ENCODE results near the gene SOX6. TPM values are rescaled to one million over a fixed set of nuclear protein-coding genes. Genes with fewer than 3 reads are reported as not detected.

Gene SOX6
- total RNA-seq, 1 donor from 2014 or later: 0.34 TPM

DNA sequence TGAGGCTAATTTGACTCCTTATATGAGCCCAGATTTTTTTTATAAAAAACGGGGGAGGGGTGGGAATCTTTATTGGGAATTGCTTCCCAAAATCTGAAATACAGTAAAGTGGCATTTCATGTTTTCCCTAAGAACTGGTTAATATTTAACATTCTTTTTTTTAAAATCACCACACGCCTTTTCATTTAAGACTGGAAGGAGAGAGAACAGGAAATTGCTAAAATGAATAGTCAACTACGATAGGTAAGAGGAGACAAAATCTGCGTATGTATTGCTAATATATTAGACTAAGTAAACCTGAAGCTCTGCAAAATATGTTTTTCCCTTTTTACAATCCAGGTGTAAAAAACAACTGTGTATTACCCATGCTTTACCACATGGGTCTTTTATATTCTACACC is 57.0 kb downstream of the SOX6 start:
- no peak overlapping the region for H3K27ac Mint-ChIP-seq
- no peaks in the 10 kb centered on the region for H3K36me3 Mint-ChIP-seq (ENCODE audit: low read depth)
- intact Hi-C loops (cut with micrococcal nuclease): no loop called here
- no peak overlapping the region for H3K4me3 Mint-ChIP-seq (ENCODE audit: low read depth)
- H3K27me3 Mint-ChIP-seq (ENCODE audit: low read depth): no peaks in the 10 kb centered on the region
- H3K9me3 Mint-ChIP-seq: no peaks in the 10 kb centered on the region
- H3K4me1 Mint-ChIP-seq (ENCODE audit: low read depth): no peaks in the 10 kb centered on the region
- DNase-seq (ENCODE audit: low spot score): no peak

DNA sequence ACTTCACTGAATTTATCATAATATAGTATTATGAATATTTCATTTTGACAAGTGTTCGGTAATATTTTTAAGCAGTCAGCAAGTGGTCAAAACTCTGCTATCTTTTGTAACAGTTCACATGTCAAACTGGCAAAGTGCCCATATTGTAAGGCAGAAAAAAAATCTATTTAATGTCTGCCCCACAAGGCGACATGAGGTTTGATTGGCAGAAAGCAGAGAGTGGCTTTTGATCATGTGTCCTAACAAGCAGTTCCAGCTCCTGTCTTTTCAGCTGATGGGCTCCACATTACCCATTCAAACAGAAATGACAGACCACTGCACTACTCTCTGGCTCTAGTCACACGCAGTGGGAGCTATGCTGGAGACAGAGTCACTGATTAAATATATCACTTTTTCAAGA is 59.0 kb downstream of the SOX6 start:
- intact Hi-C loops (cut with micrococcal nuclease): no loop called here
- no peak overlapping the region for H3K27ac Mint-ChIP-seq
- no peak for DNase-seq (ENCODE audit: low spot score)
- no peaks in the 10 kb centered on the region for H3K36me3 Mint-ChIP-seq (ENCODE audit: low read depth)
- H3K9me3 Mint-ChIP-seq: no peaks in the 10 kb centered on the region
- H3K4me1 Mint-ChIP-seq (ENCODE audit: low read depth): no peaks in the 10 kb centered on the region
- H3K27me3 Mint-ChIP-seq (ENCODE audit: low read depth): no peaks in the 10 kb centered on the region
- H3K4me3 Mint-ChIP-seq (ENCODE audit: low read depth): no peak overlapping the region

DNA sequence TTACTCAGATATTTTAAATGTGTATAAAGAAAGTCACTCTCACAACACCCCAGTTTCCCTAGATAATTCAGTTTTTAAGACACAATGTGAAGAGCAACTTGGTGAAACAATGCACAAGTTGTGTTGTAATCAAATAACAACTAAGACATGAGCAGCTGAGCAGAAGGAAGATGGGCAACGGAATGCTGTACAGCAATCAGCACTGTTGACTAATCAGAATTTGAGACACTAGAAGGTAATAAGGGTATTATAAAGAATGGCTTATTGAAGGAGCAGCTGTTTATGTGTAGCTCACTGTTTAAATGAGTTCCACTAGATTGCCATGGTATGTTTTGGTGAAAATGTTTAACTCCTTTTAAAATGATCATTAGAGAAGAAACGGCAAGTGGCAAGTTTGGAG is 60.1 kb downstream of the SOX6 start:
- H3K36me3 Mint-ChIP-seq (ENCODE audit: low read depth): no peaks in the 10 kb centered on the region
- DNase-seq (ENCODE audit: low spot score): no peak
- H3K27me3 Mint-ChIP-seq (ENCODE audit: low read depth): no peaks in the 10 kb centered on the region
- H3K9me3 Mint-ChIP-seq: no peaks in the 10 kb centered on the region
- intact Hi-C loops (cut with micrococcal nuclease): no loop called here
- H3K4me1 Mint-ChIP-seq (ENCODE audit: low read depth): no peaks in the 10 kb centered on the region
- no peak overlapping the region for H3K27ac Mint-ChIP-seq
- no peak overlapping the region for H3K4me3 Mint-ChIP-seq (ENCODE audit: low read depth)

DNA sequence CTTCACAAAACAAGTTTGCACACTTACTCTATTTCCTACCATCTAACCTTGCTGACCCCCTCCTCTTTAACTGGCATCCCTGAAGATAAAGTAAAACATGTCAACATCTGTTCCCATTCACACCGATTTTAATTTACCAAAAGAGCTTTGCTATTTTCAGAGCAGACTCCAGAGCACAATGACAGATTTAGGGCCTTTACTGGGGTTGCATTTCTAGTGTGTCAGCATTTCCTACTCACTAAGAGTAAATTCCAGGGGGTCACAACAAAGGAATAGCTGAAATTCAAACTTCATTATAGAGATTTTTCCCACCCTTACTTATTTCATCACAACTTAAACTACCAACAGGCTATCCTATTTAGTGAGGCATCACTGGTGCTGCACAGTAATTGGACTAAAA is 60.8 kb downstream of the SOX6 start:
- DNase-seq (ENCODE audit: low spot score): no peak

DNA sequence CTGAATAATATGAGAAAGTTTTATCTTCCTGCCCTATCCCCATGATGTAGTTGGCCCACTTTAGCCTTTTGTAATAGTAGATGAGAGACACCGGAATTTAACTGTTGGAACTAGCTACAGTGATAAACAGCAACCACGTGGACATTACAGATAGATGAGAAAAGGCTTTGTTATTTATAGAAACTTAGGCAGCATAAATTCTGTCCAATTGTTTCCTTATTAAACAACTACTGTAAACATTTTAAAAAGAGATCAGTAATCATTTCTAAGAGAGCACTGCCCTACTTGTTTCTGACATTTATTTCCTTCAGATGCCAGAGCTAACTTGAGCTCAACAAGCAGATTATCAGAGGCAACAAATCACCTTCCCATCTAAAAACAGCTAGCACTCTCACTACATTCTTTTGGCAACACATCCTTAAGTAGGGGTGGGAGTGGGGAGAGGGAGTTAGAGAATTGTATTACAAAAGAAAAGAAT is 63.1 kb downstream of the SOX6 start:
- no peak overlapping the region for H3K4me3 Mint-ChIP-seq (ENCODE audit: low read depth)
- no peaks in the 10 kb centered on the region for H3K36me3 Mint-ChIP-seq (ENCODE audit: low read depth)
- H3K9me3 Mint-ChIP-seq: no peaks in the 10 kb centered on the region
- DNase-seq (ENCODE audit: low spot score): no peak
- H3K4me1 Mint-ChIP-seq (ENCODE audit: low read depth): no peaks in the 10 kb centered on the region
- intact Hi-C loops (cut with micrococcal nuclease): no loop called here
- no peak overlapping the region for H3K27ac Mint-ChIP-seq
- H3K27me3 Mint-ChIP-seq (ENCODE audit: low read depth): no peaks in the 10 kb centered on the region

More for the DNA sequence above, 60.8 kb downstream of the SOX6 start:
- Mint-ChIP-seq H3K9me3 (no peaks in the 10 kb centered on the region), H3K4me1 (ENCODE audit: low read depth) (no peaks in the 10 kb centered on the region), H3K27me3 (ENCODE audit: low read depth) (no peaks in the 10 kb centered on the region), H3K4me3 (ENCODE audit: low read depth) (no peak overlapping the region), H3K36me3 (ENCODE audit: low read depth) (no peaks in the 10 kb centered on the region), H3K27ac (no peak overlapping the region)
- intact Hi-C loops (cut with micrococcal nuclease): no loop called here

DNA sequence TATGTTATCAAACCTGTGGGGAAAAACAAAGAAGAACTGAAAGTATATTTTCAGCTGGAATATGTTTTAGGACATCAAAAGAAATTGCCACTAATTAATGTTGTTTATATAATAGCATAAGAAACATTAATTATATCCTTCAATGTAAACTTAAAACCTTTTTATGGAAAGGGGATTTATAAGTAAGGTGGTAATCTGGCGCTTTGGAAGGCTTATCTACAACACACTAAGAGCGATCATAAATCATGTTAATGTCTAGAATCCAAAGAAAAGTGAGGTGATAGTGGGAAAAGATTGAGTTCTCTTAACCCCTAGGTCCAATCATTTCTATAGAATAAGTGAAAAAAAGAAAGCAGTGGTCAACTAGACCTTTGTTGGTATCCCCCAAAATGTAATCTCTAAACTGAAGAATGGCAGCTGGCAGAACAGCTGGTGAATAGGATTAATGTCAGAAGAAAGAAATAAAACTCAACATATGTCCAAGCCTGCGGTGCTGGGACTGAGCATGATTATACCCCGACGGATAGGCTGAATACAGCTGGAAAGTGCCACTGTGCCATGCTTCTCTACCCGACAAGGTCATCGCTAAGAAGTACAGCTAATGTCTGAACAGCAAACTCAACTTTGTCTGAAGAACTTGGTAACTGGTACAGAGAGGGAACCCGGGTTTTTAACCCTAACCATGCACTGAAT is 64.0 kb downstream of the SOX6 start:
- Mint-ChIP-seq H3K27me3 (ENCODE audit: low read depth) (no peaks in the 10 kb centered on the region), H3K36me3 (ENCODE audit: low read depth) (no peaks in the 10 kb centered on the region), H3K9me3 (no peaks in the 10 kb centered on the region), H3K4me3 (ENCODE audit: low read depth) (no peak overlapping the region), H3K4me1 (ENCODE audit: low read depth) (no peaks in the 10 kb centered on the region), H3K27ac (no peak overlapping the region)
- DNase-seq (ENCODE audit: low spot score): no peak
- intact Hi-C loops (cut with micrococcal nuclease): no loop called here

DNA sequence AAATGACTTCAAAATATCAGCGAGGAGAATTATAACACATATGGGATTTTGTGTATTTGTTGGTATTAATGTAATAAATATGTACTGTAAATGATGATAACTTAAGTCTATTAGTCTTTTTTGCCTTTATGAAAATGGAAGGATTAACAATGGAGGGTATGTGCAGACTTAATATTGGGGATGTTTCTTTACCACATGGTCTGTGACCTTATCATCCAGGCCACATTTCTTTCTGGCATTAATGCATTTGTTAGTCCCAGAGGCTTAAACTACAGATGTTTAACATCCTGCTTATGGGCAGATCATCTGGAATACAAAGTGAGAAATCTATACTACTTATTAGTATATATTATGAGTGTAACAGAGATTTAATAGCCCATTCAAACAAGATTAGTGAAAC is 64.6 kb downstream of the SOX6 start:
- H3K27me3 Mint-ChIP-seq (ENCODE audit: low read depth): no peaks in the 10 kb centered on the region
- no peaks in the 10 kb centered on the region for H3K36me3 Mint-ChIP-seq (ENCODE audit: low read depth)
- H3K4me3 Mint-ChIP-seq (ENCODE audit: low read depth): no peak overlapping the region
- H3K9me3 Mint-ChIP-seq: no peaks in the 10 kb centered on the region
- no peak for DNase-seq (ENCODE audit: low spot score)
- intact Hi-C loops (cut with micrococcal nuclease): no loop called here
- no peaks in the 10 kb centered on the region for H3K4me1 Mint-ChIP-seq (ENCODE audit: low read depth)
- H3K27ac Mint-ChIP-seq: no peak overlapping the region

DNA sequence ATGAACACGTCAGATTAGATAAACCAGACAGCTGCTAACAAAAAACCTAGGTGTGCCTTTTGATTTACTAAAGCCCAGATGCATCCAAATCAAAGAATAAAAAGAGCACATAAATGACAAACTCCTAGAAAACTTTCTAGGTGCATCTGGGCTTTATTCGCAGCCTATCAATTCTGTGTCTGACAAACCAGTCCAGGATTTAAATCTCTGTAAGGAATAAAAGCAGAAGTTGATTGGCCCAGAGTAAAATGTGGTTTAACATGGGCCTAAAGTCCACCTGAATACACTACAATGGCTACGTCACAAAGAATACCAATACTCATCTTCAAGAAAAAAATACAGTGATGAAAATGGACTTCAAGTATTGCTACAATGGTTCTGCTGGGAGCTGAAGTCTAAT is 66.8 kb downstream of the SOX6 start:
- Mint-ChIP-seq H3K9me3 (no peaks in the 10 kb centered on the region), H3K4me1 (ENCODE audit: low read depth) (no peaks in the 10 kb centered on the region), H3K36me3 (ENCODE audit: low read depth) (no peaks in the 10 kb centered on the region), H3K4me3 (ENCODE audit: low read depth) (no peak overlapping the region), H3K27me3 (ENCODE audit: low read depth) (no peaks in the 10 kb centered on the region), H3K27ac (no peak overlapping the region)
- no peak for DNase-seq (ENCODE audit: low spot score)
- intact Hi-C loops (cut with micrococcal nuclease): no loop called here

DNA sequence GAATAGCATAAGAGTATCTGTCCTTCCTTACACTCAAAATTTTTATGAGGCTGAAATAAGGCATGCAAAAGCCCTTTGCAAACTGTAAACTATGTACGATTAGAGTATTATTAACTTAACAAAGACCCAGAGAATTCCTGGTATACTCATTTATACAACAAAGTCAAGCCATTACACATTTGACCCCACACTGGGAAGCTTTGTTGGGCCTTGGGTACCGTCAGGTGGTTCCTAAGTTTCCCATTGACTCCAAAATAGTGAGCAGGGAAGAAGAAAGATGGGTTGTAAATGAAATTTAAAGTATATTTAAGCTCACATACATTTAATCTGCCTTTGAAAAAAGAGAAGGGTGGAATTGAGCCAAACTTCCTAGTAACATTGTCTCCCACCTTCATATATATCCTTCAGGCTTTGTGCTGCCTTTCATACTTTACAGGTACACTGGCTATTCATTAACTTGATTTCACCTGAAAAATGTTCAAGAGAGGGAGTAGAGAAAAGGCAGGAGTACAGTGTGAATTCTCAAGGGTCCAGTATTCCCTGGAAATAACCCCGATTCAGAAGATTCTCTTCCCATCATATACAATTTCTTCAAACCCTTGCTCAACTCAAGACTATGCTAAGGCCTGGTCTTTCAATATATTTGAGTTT is 68.6 kb downstream of the SOX6 start:
- Mint-ChIP-seq H3K4me3 (ENCODE audit: low read depth) (no peak overlapping the region), H3K36me3 (ENCODE audit: low read depth) (no peaks in the 10 kb centered on the region), H3K27me3 (ENCODE audit: low read depth) (no peaks in the 10 kb centered on the region), H3K9me3 (no peaks in the 10 kb centered on the region), H3K4me1 (ENCODE audit: low read depth) (no peaks in the 10 kb centered on the region), H3K27ac (no peak overlapping the region)
- no peak for DNase-seq (ENCODE audit: low spot score)
- intact Hi-C loops (cut with micrococcal nuclease): no loop called here

DNA sequence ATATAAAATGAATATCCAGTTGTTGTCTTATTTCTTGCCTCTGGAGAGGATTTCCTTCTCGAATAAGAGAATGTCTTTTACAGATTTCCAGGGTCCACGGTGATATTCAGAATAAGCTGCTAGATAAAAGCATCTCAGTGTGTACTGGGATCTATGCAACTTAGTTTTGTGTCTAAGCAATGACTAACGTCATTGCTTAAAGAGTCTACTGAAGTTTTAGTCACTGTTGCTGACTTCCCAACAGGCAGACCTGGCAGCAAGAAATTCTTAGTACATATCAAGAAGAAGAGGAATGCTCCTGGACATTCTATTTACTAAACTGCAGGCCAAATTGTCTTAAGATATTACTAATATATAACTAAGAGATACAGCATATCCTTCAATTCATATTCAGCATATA is 70.3 kb downstream of the SOX6 start:
- Mint-ChIP-seq H3K27ac (no peak overlapping the region), H3K4me3 (ENCODE audit: low read depth) (no peak overlapping the region), H3K4me1 (ENCODE audit: low read depth) (no peaks in the 10 kb centered on the region), H3K27me3 (ENCODE audit: low read depth) (no peaks in the 10 kb centered on the region), H3K36me3 (ENCODE audit: low read depth) (no peaks in the 10 kb centered on the region), H3K9me3 (no peaks in the 10 kb centered on the region)
- DNase-seq (ENCODE audit: low spot score): no peak
- intact Hi-C loops (cut with micrococcal nuclease): no loop called here

DNA sequence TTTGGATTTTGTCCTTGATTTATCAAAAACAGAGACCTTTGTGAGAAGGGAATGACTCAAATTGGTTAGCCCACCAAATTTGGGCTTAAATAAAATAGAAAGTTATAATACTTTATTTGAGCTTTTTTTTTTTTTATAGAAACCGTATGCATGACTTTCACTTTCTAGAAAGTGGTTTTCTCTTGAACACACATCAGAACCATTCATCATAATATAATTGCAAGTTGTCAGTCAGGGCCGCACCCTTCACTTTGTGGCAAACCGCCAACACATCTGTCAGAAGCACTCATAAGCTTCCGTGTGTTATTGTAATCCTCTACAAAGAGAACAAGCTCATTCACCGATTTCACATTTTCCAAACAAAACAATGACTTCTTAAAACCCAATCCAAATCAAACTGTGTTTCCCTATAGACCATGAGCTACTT is 76.1 kb downstream of the SOX6 start:
- Mint-ChIP-seq H3K9me3 (no peaks in the 10 kb centered on the region), H3K4me3 (ENCODE audit: low read depth) (no peak overlapping the region), H3K36me3 (ENCODE audit: low read depth) (no peaks in the 10 kb centered on the region), H3K27me3 (ENCODE audit: low read depth) (no peaks in the 10 kb centered on the region), H3K4me1 (ENCODE audit: low read depth) (peaks cover 2% of the 10 kb centered on the region), H3K27ac (no peak overlapping the region)
- intact Hi-C loops (cut with micrococcal nuclease): no loop called here
- DNase-seq (ENCODE audit: low spot score): no peak

DNA sequence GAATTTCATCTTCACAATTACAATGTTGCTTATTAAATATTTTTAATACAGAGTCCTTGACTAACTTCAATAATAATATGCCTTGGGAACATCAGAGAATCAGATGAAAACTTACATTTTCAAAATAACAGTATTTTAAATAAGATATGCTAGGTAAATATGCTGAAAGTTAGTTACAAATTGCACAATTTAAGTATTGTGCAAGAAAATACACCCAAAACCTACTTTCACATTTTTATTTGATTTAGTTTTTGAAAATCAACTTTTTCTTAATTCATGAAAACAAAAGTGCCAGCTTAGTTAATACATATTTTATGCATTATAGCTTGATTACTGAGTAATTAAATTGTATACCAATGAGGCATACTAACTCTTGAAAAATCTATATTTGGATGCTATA is 76.8 kb downstream of the SOX6 start:
- intact Hi-C loops (cut with micrococcal nuclease): no loop called here
- Mint-ChIP-seq H3K9me3 (no peaks in the 10 kb centered on the region), H3K27ac (no peak overlapping the region), H3K36me3 (ENCODE audit: low read depth) (no peaks in the 10 kb centered on the region), H3K27me3 (ENCODE audit: low read depth) (no peaks in the 10 kb centered on the region), H3K4me1 (ENCODE audit: low read depth) (peaks cover 2% of the 10 kb centered on the region), H3K4me3 (ENCODE audit: low read depth) (no peak overlapping the region)
- no peak for DNase-seq (ENCODE audit: low spot score)

DNA sequence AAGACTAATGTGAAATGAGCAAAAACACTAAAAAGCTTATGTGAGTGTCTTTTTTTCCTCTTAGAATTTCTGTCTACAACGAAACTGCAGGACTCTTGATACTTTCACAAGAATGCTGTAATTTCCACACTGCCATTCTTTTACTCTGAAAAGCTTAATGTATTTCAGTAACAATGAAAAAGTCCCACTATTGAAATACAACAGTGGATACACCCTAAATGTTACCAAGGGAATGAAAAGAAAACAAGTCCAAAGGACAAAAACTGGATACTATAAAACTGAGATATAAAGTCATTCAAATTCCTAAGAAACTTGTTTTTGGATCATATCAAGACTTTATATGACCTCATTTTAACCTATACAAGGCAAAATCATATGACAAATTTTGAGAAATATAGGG is 77.4 kb downstream of the SOX6 start:
- H3K36me3 Mint-ChIP-seq (ENCODE audit: low read depth): no peaks in the 10 kb centered on the region
- intact Hi-C loops (cut with micrococcal nuclease): no loop called here
- peaks cover 2% of the 10 kb centered on the region for H3K4me1 Mint-ChIP-seq (ENCODE audit: low read depth)
- no peak for DNase-seq (ENCODE audit: low spot score)
- H3K4me3 Mint-ChIP-seq (ENCODE audit: low read depth): no peak overlapping the region
- H3K27ac Mint-ChIP-seq: no peak overlapping the region
- no peaks in the 10 kb centered on the region for H3K9me3 Mint-ChIP-seq
- H3K27me3 Mint-ChIP-seq (ENCODE audit: low read depth): no peaks in the 10 kb centered on the region
